Transverse colon (tissue), 4 donors: ENCODE measurements around the gene NGLY1. TPM values are rescaled to one million over a fixed set of nuclear protein-coding genes. Genes with fewer than 3 reads are reported as not detected.

Experiments used
- DNase-seq: peaks from one replicate; pipeline ENCODE4 v3.0.0-alpha.2; 2019
- H3K27ac ChIP-seq, 4 donors: fragments of 200-600 bp; sonication (generic); 2 replicates each; pipeline ENCODE4 v1.5.1; 2016 to 2018; ENCODE audit warnings: inconsistent platforms in 4 of 4
- H3K27me3 ChIP-seq: fragments of 200-600 bp; sonication (generic); 2 replicates; pipeline ENCODE4 v1.5.1; 2017; ENCODE audit warnings: inconsistent platforms
- H3K36me3 ChIP-seq, 4 donors: fragments of 200-600 bp; sonication (generic); 2 replicates each; pipeline ENCODE4 v1.5.1; 2017 to 2019; ENCODE audit warnings: inconsistent platforms in 4 of 4
- H3K4me1 ChIP-seq, 4 donors: fragments of 200-600 bp; sonication (generic); 2 replicates each; pipeline ENCODE4 v1.5.1; 2017 to 2020; ENCODE audit warnings: inconsistent platforms in 4 of 4
- H3K4me3 ChIP-seq, 4 donors: fragments of 200-600 bp; sonication (generic); 1 replicate in 1 of 4; 2 replicates in 3 of 4; pipeline versions ENCODE4 v1.5.1 to v1.6.1; 2017 to 2019; ENCODE audit warnings: inconsistent platforms in 4 of 4
- H3K9me3 ChIP-seq, 2 donors: fragments of 200-600 bp; sonication (generic); 2 replicates each; pipeline ENCODE4 v1.5.1; 2017 to 2019; ENCODE audit warnings: inconsistent platforms in 2 of 2
- CTCF ChIP-seq, 5 experiments: fragments of 200-600 bp in 3 of 5; fragments of 450-650 bp in 2 of 5; sonication (generic) in 3 of 5; IDR thresholded peaks; 1 replicate in 2 of 5; 2 replicates in 3 of 5; pipeline ENCODE4 v1.5.1; 2016 to 2017; ENCODE audit warnings: antibody characterized with exemption in 5 of 5, inconsistent platforms in 3 of 5, mild to moderate bottlenecking in 2 of 5, moderate library complexity in 1 of 5
- EP300 ChIP-seq: sonication (generic); formaldehyde crosslinking; IDR thresholded peaks from one replicate; pipeline ENCODE4 v1.6.1; 2017; ENCODE audit warnings: antibody characterized with exemption, low read depth
- POLR2A ChIP-seq: fragments of 450-650 bp; IDR thresholded peaks from one replicate; pipeline ENCODE4 v1.6.1; 2016; ENCODE audit warnings: antibody characterized with exemption, mild to moderate bottlenecking, moderate library complexity
- POLR2AphosphoS5 ChIP-seq, 3 donors: sonication (generic); formaldehyde crosslinking; IDR thresholded peaks; one replicate each; pipeline ENCODE4 v1.6.1; 2016; ENCODE audit warnings: antibody characterized with exemption in 3 of 3
- WGBS, 2 donors: methylation state at CpG; one replicate each; pipeline ENCODE4 v1.1.5; 2018; ENCODE audit warnings: low coverage in 1 of 2; 5-methylcytosine and 5-hydroxymethylcytosine counted together
- in situ Hi-C, 4 donors: fragments of 200-750 bp; cut with MboI; loops; one replicate each; pipeline versions ENCODE4 v1.15.0 to v1.15.1; 2017; ENCODE audit warnings: low sequenced_read_pairs in 3 of 4, low pct_ligation_motif_present in 1 of 4, low pct_unique_long_range_greater_than_20kb in 1 of 4
- intact Hi-C: fragments of 100-400 bp; cut with DNase I; formaldehyde crosslinking; loops from one replicate; pipeline ENCODE4 v1.15.1; 2023; ENCODE audit warnings: low total_unique reads
- total RNA-seq, 4 donors: library from RNA; depleted of rRNA; stranded (reverse); fragments of >200 nt; gene quantifications; one replicate each; pipeline ENCODE4 v1.1.0, GENCODE V29; 2016

NGLY1 gene
- total RNA-seq, 4 donors from 2014 or later, result 44.9 to 154 (median 55.0) TPM

- H3K4me1 ChIP-seq, result peaks cover 6 to 53% (median 20%) of the 10 kb centered on the region in 4 donors
- H3K27me3 ChIP-seq, result no peaks in the 10 kb centered on the region
- 6 to 28% methylated on average over 2 of the region's 2 CpGs for WGBS, 2 donors
- in situ Hi-C loops (loop anchor here in 2 of 4 donors (10.0 to 25.0 kb wide), 2 partner anchors 124 to 127 kb away; partner anchors contain the start of gene TOP2B (in 2 of the 2)), intact Hi-C loops (no loop called here)
- no peaks in the 10 kb centered on the region for H3K36me3 ChIP-seq
- H3K9me3 ChIP-seq, result no peaks in the 10 kb centered on the region
- TF ChIP-seq CTCF (IDR thresholded peaks at IDR 0.05) (no peak), POLR2A (no peak), POLR2AphosphoS5 (IDR thresholded peaks at IDR 0.05) (no peak), EP300 (no peak)
- no peak for DNase-seq
- peak overlapping the region; percentile 84 to 90 (median 88) for H3K27ac ChIP-seq
- peak overlapping the region in 3 of 4 donors; percentile 52 to 67 (median 53) for H3K4me3 ChIP-seq
Observed at GRCh38 chr3:25789209-25789595, 6.0 kb upstream of the NGLY1 start.

GRCh38 chr3:25787689-25788088, 4.4 kb upstream of the NGLY1 start:
- in situ Hi-C loops, result loop anchor here in 2 of 4 donors (10.0 to 25.0 kb wide), 2 partner anchors 123 to 125 kb away; partner anchors contain the start of gene TOP2B (in 2 of the 2)
- Histone ChIP-seq H3K27me3 (no peaks in the 10 kb centered on the region), H3K4me1 (peaks cover 5 to 58% (median 22%) of the 10 kb centered on the region in 4 donors), H3K27ac (peak overlapping the region; percentile 47 to 89 (median 85)), H3K4me3 (no peak overlapping the region), H3K36me3 (no peaks in the 10 kb centered on the region), H3K9me3 (no peaks in the 10 kb centered on the region)
- intact Hi-C loops, result no loop called here
- no peak for DNase-seq
- whole genome bisulfite sequencing, 2 donors, result 37 to 54% methylated on average over 3 of the region's 3 CpGs
- TF ChIP-seq POLR2AphosphoS5 (IDR thresholded peaks at IDR 0.05) (no peak), EP300 (no peak), POLR2A (no peak), CTCF (IDR thresholded peaks at IDR 0.05) (no peak)

DNA sequence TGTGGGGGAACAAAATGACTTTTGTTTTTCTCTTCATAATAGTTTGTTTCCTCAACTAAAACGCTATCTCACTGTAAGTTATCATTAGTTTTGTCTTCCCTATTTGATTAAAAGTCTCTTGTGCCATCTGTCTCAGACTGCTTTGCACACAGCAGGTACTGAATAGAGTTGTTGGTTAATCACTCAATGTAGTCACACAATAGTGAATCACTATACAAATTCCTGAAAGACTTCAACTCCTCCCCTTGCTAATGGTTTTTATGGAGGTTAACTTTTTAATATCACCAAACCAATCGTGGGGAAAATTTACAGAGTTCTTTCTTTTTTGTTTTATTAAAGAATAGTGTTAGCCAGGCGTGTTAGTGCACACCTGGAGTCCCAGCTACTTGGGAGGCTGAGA, 2.6 kb upstream of the NGLY1 start:
- no peak for TF ChIP-seq CTCF (IDR thresholded peaks at IDR 0.05)
- no peak for TF ChIP-seq POLR2A
- TF ChIP-seq POLR2AphosphoS5 (IDR thresholded peaks at IDR 0.05), result no peak

GRCh38 chr3:25784971-25785370, 1.7 kb upstream of the NGLY1 start:
- Histone ChIP-seq H3K4me1 (peaks cover 7 to 56% (median 31%) of the 10 kb centered on the region in 4 donors), H3K36me3 (no peaks in the 10 kb centered on the region), H3K4me3 (no peak overlapping the region), H3K27me3 (no peaks in the 10 kb centered on the region), H3K27ac (no peak overlapping the region), H3K9me3 (no peaks in the 10 kb centered on the region)
- TF ChIP-seq POLR2A, result no peak
- no peak for TF ChIP-seq CTCF (IDR thresholded peaks at IDR 0.05)
- no peak for TF ChIP-seq POLR2AphosphoS5 (IDR thresholded peaks at IDR 0.05)
- no peak for TF ChIP-seq EP300
- 82 to 93% methylated on average over 1 of the region's 1 CpG for WGBS, 2 donors
- in situ Hi-C loops (loop anchor here in 2 of 4 donors (10.0 to 25.0 kb wide), 2 partner anchors 120 to 123 kb away; partner anchors contain the start of gene TOP2B (in 2 of the 2)), intact Hi-C loops (no loop called here)
- no peak for DNase-seq

More for the DNA sequence above, 2.6 kb upstream of the NGLY1 start:
- in situ Hi-C loops, result loop anchor here in 2 of 4 donors (10.0 to 25.0 kb wide), 2 partner anchors 121 to 124 kb away; partner anchors contain the start of gene TOP2B (in 2 of the 2)
- H3K4me3 ChIP-seq, result no peak overlapping the region
- no peaks in the 10 kb centered on the region for H3K27me3 ChIP-seq
- no peak overlapping the region for H3K27ac ChIP-seq
- intact Hi-C loops, result no loop called here
- no peaks in the 10 kb centered on the region for H3K36me3 ChIP-seq
- no peaks in the 10 kb centered on the region for H3K9me3 ChIP-seq
- no peak for DNase-seq
- WGBS, 2 donors, result 81 to 85% methylated on average over 3 of the region's 3 CpGs
- peaks cover 7 to 57% (median 35%) of the 10 kb centered on the region in 4 donors for H3K4me1 ChIP-seq
